Panc1 (cell line): Measurements from ENCODE around the gene DALRD3. TPM values are rescaled to one million over a fixed set of nuclear protein-coding genes. Genes with fewer than 3 reads are reported as not detected.
A peak's percentile ranks its signal among the peaks of the same experiment; 100 is the strongest.

ENCODE experiments used
- ATAC-seq: fragments of 200-7000 bp; cut with Tn5 transposase; 2 replicates; pipeline ENCODE4 v1.9.1; 2020; ENCODE audit warnings: mild to moderate bottlenecking, moderate library complexity
- BruUV-seq: library from RNA; stranded (reverse); fragments of 400-500 nt; replicated peaks from 2 replicates; lab custom pipeline; 2021; lab: Mats Ljungman, UMichigan
- CTCF ChIA-PET: fragments of 300-600 bp; sonication (Branson Sonifier 250); formaldehyde crosslinking; loops from one replicate; lab custom pipeline; 2022; ENCODE audit warnings: antibody characterized with exemption; lab: Charles Lee
- POLR2A ChIA-PET: fragments of 300-600 bp; sonication (Branson Sonifier 250); formaldehyde crosslinking; loops from one replicate; lab custom pipeline; 2022; ENCODE audit warnings: antibody characterized with exemption; lab: Charles Lee
- DNase-seq: peaks from one replicate; pipeline ENCODE4 v3.0.0-alpha.2; 2010; ENCODE audit warnings: low read depth, low spot score
- H3K27ac ChIP-seq: 2 replicates; pipeline ENCODE4 v1.5.1; 2011; ENCODE audit warnings: mild to moderate bottlenecking, low read length, inconsistent platforms
- H3K27me3 ChIP-seq: fragments of 200-500 bp; sonication (Bioruptor generic); 2 replicates; pipeline ENCODE4 v1.6.0; 2014; ENCODE audit warnings: low read length, inconsistent platforms; ENCODE audit not compliant: control insufficient read depth, insufficient read depth
- H3K36me3 ChIP-seq: fragments of 200-500 bp; sonication (Bioruptor generic); 2 replicates; pipeline ENCODE4 v1.5.1; 2014; ENCODE audit warnings: inconsistent platforms, mild to moderate bottlenecking, low read length, moderate library complexity; ENCODE audit not compliant: control insufficient read depth, insufficient read depth
- H3K4me1 ChIP-seq: 2 replicates; pipeline ENCODE4 v1.5.1; 2011; ENCODE audit warnings: inconsistent platforms, mild to moderate bottlenecking, low read length, moderate library complexity; ENCODE audit not compliant: control insufficient read depth, insufficient read depth
- H3K4me3 ChIP-seq, 2 experiments: 2 replicates each; pipeline ENCODE4 v1.5.1; 2011 to 2012; ENCODE audit warnings: low read depth in 2 of 2, low read length in 2 of 2, mild to moderate bottlenecking in 2 of 2, inconsistent platforms in 1 of 2, moderate library complexity in 1 of 2
- H3K9me3 ChIP-seq: fragments of 200-500 bp; sonication (Bioruptor generic); 2 replicates; pipeline ENCODE4 v1.5.1; 2014; ENCODE audit warnings: low read depth, mild to moderate bottlenecking, inconsistent platforms, low read length, moderate library complexity; ENCODE audit not compliant: control insufficient read depth, insufficient read depth
- POLR2AphosphoS5 ChIP-seq: IDR thresholded peaks from 2 replicates; pipeline ENCODE4 v1.6.1; 2012; ENCODE audit warnings: mild to moderate bottlenecking, low read depth, low read length, moderate library complexity
- SIN3A ChIP-seq: IDR thresholded peaks from 2 replicates; pipeline ENCODE4 v1.6.1; 2012; ENCODE audit warnings: low read depth, mild to moderate bottlenecking, low read length, moderate library complexity, borderline replicate concordance; ENCODE audit not compliant: insufficient read depth
- TCF7L2 ChIP-seq: IDR thresholded peaks from 2 replicates; pipeline ENCODE4 v1.6.1; 2011; ENCODE audit warnings: mild to moderate bottlenecking, low read depth, low read length, inconsistent platforms
- in situ Hi-C: cut with HindIII; loops from 2 replicates; pipeline ENCODE4 v1.10.0; 2016; ENCODE audit warnings: low sequenced_read_pairs, low pct_unique_long_range_greater_than_20kb
- intact Hi-C: fragments of 100-400 bp; cut with micrococcal nuclease; formaldehyde crosslinking; loops from one replicate; pipeline ENCODE4 v1.10.0; 2022; ENCODE audit not compliant: unreplicated experiment
- total RNA-seq: library from RNA; stranded (reverse); gene quantifications from one replicate; pipeline ENCODE4 v1.2.1, GENCODE V29; 2021; ENCODE audit not compliant: unreplicated experiment
- TF ChIP-seq, protein P1 (sequence below): fragments of 450-650 bp; IDR thresholded peaks from 2 replicates; pipeline ENCODE4 v1.5.1; 2017; ENCODE audit warnings: mild to moderate bottlenecking
- TF ChIP-seq, protein P2 (sequence below), 2 experiments: IDR thresholded peaks; 2 replicates each; pipeline ENCODE4 v1.6.1; 2011 to 2012; ENCODE audit warnings: low read depth in 2 of 2, control low read depth in 1 of 2, low read length in 1 of 2, mild to moderate bottlenecking in 1 of 2, moderate library complexity in 1 of 2; ENCODE audit not compliant: insufficient read depth in 1 of 2

The DALRD3 gene
- total RNA-seq, 1 experiment from 2014 or later = 22.5 TPM

DNA sequence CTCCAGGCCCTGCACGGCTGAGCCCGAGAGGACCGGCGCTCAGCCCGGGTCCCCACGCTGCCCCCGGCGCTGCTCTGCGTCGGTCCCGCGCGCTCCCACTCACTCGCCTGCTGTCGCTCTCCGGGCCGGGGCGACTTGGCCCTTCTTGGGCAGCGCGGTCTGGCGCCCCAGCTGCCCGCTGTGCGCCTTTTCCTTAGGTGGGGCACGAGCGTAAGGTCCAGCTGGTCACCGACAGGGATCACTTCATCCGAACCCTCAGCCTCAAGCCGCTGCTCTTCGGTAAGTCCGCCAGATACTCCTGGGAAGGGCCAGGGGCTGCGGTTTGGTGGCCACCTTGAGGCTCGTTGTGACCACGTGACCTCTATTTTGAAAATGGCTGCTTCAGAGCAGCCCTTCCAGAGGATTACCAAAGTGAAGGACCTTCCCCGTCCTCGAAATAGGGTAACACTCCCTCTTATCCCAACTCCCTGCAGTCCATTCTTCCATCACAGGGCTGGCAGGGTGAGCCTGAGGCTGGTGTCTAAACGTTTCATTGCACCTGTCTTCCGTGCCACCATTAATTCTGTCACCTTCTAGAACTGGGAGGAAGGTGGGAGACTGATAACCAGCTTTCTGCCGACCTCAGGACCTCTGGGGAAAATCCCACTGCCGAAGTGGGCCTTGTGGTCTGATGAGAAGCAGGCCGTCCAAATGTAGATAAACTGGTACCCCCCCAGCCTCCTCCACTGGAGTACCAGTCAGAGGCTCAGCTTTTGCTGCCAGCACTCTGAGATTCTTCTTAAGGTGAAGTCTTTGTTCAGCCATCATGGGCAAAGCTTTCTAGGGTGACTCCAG, 27.5 kb downstream of the DALRD3 start:
- POLR2A ChIA-PET = interaction anchor here (0.6 kb wide), 1 partner anchor 31 kb away, joined by 6 read pairs; no protein-coding TSS in a partner anchor
- no peaks in the 10 kb centered on the region for H3K9me3 ChIP-seq
- ATAC-seq = peak; percentile 32
- H3K27me3 ChIP-seq = no peaks in the 10 kb centered on the region
- intact Hi-C loops = no loop called here
- H3K36me3 ChIP-seq = no peaks in the 10 kb centered on the region
- in situ Hi-C loops = no loop called here
- H3K4me1 ChIP-seq = peaks cover 19% of the 10 kb centered on the region
- CTCF ChIA-PET = no interaction called here
- TF ChIP-seq TCF7L2 (no peak), SIN3A (no peak)
- TF ChIP-seq, protein P1, sequence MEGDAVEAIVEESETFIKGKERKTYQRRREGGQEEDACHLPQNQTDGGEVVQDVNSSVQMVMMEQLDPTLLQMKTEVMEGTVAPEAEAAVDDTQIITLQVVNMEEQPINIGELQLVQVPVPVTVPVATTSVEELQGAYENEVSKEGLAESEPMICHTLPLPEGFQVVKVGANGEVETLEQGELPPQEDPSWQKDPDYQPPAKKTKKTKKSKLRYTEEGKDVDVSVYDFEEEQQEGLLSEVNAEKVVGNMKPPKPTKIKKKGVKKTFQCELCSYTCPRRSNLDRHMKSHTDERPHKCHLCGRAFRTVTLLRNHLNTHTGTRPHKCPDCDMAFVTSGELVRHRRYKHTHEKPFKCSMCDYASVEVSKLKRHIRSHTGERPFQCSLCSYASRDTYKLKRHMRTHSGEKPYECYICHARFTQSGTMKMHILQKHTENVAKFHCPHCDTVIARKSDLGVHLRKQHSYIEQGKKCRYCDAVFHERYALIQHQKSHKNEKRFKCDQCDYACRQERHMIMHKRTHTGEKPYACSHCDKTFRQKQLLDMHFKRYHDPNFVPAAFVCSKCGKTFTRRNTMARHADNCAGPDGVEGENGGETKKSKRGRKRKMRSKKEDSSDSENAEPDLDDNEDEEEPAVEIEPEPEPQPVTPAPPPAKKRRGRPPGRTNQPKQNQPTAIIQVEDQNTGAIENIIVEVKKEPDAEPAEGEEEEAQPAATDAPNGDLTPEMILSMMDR = no peak
- TF ChIP-seq, protein P2, sequence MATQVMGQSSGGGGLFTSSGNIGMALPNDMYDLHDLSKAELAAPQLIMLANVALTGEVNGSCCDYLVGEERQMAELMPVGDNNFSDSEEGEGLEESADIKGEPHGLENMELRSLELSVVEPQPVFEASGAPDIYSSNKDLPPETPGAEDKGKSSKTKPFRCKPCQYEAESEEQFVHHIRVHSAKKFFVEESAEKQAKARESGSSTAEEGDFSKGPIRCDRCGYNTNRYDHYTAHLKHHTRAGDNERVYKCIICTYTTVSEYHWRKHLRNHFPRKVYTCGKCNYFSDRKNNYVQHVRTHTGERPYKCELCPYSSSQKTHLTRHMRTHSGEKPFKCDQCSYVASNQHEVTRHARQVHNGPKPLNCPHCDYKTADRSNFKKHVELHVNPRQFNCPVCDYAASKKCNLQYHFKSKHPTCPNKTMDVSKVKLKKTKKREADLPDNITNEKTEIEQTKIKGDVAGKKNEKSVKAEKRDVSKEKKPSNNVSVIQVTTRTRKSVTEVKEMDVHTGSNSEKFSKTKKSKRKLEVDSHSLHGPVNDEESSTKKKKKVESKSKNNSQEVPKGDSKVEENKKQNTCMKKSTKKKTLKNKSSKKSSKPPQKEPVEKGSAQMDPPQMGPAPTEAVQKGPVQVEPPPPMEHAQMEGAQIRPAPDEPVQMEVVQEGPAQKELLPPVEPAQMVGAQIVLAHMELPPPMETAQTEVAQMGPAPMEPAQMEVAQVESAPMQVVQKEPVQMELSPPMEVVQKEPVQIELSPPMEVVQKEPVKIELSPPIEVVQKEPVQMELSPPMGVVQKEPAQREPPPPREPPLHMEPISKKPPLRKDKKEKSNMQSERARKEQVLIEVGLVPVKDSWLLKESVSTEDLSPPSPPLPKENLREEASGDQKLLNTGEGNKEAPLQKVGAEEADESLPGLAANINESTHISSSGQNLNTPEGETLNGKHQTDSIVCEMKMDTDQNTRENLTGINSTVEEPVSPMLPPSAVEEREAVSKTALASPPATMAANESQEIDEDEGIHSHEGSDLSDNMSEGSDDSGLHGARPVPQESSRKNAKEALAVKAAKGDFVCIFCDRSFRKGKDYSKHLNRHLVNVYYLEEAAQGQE (IDR thresholded peaks at IDR 0.05; ENCODE audit: insufficient read depth in 1 of 2, low read depth in 2 of 2, low read length in 1 of 2) = no peak
- H3K27ac ChIP-seq = peak overlapping the region; percentile 84
- peak overlapping the region; percentile 50 to 66 for H3K4me3 ChIP-seq
- no TSS peak for BruUV-seq
- no peak for DNase-seq

DNA sequence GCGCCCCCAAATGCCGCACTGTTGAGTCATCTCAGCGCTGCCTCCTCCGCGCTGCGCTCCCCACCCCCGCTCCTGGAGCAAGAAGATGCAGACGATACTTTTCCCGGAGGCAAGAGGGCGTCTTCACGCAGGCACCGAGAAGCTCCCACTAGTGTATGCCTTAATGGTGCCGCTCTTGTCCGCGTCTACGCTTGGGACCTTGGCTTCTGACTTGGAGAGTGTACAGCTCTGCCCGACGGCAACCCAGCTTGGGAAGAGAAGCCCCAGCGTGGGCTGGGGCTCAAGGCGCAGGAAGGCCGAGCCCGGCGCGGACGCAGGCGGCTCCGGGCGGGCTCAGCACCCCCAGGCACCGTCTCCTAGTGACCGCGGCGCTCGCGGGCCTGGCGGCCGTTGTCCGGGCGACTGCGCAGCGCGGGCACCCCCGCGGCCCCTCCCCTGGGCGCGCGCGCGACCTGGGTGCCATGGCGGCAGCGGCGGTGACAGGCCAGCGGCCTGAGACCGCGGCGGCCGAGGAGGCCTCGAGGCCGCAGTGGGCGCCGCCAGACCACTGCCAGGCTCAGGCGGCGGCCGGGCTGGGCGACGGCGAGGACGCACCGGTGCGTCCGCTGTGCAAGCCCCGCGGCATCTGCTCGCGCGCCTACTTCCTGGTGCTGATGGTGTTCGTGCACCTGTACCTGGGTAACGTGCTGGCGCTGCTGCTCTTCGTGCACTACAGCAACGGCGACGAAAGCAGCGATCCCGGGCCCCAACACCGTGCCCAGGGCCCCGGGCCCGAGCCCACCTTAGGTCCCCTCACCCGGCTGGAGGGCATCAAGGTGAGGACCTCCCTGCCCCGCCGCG, 28.4 kb downstream of the DALRD3 start, which contains the start of gene P4HTM:
TSS of gene P4HTM (plus strand) at position 446 of the 840 bp plus-strand sequence. CDS start at position 462, 16 bp downstream.
- DNase-seq (peak; percentile 41), ATAC-seq (peak; percentile 83)
- Histone ChIP-seq H3K4me3 (peak within 1 kb of the TSS; percentile 50 to 68), H3K36me3 (no peaks in the 10 kb centered on the region), H3K27ac (peak within 1 kb of the TSS; percentile 84), H3K9me3 (no peaks in the 10 kb centered on the region), H3K4me1 (peaks cover 19% of the 10 kb centered on the region), H3K27me3 (no peaks in the 10 kb centered on the region)
- no TSS peak for BruUV-seq
- in situ Hi-C loops (no loop called here), intact Hi-C loops (no loop called here)
- ChIA-PET POLR2A (interaction anchor here (0.9 to 1.5 kb wide), 3 partner anchors 17 to 30 kb away, joined by 3 to 6 read pairs (median 3); partner anchors contain the start of gene WDR6), CTCF (interaction anchor here (0.6 kb wide), 1 partner anchor 83 kb away, joined by 3 read pairs; no protein-coding TSS in a partner anchor)
- TF ChIP-seq SIN3A (no peak), POLR2AphosphoS5 (peak; percentile 36; the same call in 1 of the 2 replicates)
